GM18511 (cell line): ENCODE results near the gene STOML1.
A peak's percentile ranks its signal among the peaks of the same experiment; 100 is the strongest.
"Not testable (repeated sequence)": the region's sequence is repeated elsewhere in the genome, so short reads cannot be mapped to it uniquely, and the experiment has no call there.

Experiments
- ATAC-seq: cut with Tn5 transposase; IDR thresholded peaks from one replicate; pipeline ENCODE4 v1.9.1; 2021; ENCODE audit warnings: mild to moderate bottlenecking, moderate library complexity; ENCODE audit not compliant: unreplicated experiment

STOML1 gene

GRCh38 chr15:73965094-73965757 lies 26.9 kb downstream of the STOML1 start:
- ATAC-seq: peak; percentile 43

DNA sequence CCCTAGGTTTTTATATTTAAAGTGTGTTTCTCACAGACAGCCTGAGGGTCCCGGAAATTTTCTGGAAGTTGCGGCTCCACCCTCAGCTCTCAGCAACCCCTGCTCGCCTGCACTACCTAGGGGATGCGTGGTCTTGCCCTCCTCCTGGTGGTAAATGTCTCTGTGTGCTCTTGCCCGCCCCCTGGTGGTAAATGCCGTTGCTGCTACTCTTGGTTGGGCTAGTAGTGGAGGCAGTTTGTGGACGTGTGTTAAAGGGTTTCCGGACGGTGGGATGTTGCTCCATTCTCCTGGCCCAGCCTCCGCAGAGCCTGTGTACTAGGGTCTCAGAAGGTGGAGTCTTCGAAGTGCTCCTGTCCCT lies 27.4 kb downstream of the STOML1 start:
- peak; percentile 55 for ATAC-seq

GRCh38 chr15:73962433-73962832 lies 29.7 kb downstream of the STOML1 start:
- ATAC-seq: no peak

- ATAC-seq: not testable (repeated sequence)
Measured at GRCh38 chr15:73960472-73961070, 31.5 kb downstream of the STOML1 start.

DNA sequence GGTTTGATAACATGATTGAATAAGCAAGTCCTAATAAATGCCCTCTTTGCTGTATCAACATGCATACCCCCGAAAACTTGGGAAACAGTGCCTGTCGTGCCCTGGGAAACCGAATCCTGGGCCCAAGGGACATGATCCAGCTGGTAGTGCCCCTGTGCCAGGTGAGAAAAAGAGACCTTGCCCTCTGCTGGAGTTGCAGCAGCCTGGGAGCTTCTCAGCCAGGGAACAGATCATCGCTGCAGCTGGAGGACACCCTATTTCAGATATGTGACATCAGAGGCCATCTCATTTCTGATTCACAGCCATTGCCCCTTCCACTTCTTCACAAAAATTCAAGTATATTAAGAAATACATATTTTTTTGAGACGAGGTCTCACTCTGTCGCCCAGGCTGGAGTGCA lies 32.3 kb downstream of the STOML1 start:
- ATAC-seq: no peak

GRCh38 chr15:73959012-73959581 lies 33.0 kb downstream of the STOML1 start:
- ATAC-seq: no peak

- ATAC-seq: no peak
Measured at GRCh38 chr15:73957785-73958184, 34.3 kb downstream of the STOML1 start.

- no peak for ATAC-seq
Measured at GRCh38 chr15:73957276-73957675, 34.8 kb downstream of the STOML1 start.

- ATAC-seq: no peak
Measured at GRCh38 chr15:73956743-73957135, 35.4 kb downstream of the STOML1 start.

GRCh38 chr15:73955861-73956742 lies 36.0 kb downstream of the STOML1 start:
- ATAC-seq: no peak

DNA sequence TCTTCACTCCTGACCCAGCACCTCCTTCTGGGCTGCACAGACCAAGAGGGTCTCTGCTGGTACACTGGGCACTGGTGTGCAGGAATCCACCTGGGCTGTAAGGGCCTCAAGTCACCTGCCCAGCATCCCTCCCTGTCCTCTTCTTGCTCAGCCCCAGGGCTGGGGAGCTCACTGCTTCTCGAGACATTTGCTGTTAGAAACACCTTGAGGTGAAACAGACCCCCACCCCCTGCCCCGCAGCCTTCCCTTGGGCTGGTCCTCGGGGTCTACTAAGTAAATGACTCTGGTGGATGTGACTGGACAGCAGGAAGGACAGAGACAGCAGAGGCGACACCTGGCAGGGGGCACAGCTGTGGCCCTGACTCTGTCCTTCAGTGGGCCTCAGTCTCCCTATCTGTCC lies 36.8 kb downstream of the STOML1 start:
- no peak for ATAC-seq

- no peak for ATAC-seq
Measured at GRCh38 chr15:73954188-73955145, 37.6 kb downstream of the STOML1 start.

DNA sequence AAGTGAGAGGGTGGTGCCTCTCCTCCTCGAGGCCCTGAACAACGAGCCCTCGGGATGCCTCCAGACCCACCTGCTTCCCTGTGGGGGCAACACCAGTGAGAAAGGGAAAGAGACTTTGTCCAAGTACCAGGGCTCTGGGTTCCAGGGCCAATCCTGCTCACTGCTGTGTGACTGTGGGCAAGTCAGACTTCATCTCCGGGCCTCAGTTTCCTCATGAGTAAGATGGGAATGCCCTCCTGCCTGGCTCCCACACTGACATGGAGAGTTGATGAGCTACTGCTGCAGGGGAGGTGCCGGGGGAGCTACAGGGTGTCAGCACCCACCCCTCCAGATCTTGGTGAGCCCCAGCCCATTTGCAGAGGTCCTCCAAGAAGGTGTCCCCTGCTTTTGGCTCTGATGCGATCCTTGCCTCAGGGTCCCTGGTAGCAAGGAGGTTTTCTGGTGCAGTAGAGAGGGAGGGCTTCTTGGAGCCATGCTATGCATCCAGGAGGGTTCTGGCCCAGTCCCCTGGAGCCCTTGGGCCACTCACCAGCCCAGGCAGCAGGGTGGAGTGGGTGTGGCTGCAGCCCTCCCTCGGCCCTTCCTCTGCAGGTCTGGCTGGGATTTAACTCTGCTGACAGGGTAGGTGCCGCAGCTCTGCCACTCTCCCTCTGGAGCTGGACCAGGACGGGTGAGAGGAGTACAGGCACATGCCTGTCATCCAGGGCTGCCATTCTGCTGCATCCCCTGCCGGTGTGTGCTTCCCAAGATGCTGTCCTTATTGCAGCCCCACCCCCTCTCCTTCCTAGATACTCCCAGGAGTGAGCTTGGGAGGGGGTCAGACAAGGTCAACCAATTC lies 39.0 kb downstream of the STOML1 start:
- ATAC-seq: no peak

GRCh38 chr15:73952171-73952912 lies 39.8 kb downstream of the STOML1 start:
- ATAC-seq: no peak

- ATAC-seq: no peak
Measured at GRCh38 chr15:73951601-73952000, 40.5 kb downstream of the STOML1 start.

GRCh38 chr15:73950831-73951561 lies 41.1 kb downstream of the STOML1 start:
- no peak for ATAC-seq

- ATAC-seq: no peak
Measured at GRCh38 chr15:73950479-73950830, 41.6 kb downstream of the STOML1 start.

- no peak for ATAC-seq
Measured at GRCh38 chr15:73949496-73949895, 42.6 kb downstream of the STOML1 start.
